ENCODE measurements around the gene CYP2J2.

Gene CYP2J2, protein sequence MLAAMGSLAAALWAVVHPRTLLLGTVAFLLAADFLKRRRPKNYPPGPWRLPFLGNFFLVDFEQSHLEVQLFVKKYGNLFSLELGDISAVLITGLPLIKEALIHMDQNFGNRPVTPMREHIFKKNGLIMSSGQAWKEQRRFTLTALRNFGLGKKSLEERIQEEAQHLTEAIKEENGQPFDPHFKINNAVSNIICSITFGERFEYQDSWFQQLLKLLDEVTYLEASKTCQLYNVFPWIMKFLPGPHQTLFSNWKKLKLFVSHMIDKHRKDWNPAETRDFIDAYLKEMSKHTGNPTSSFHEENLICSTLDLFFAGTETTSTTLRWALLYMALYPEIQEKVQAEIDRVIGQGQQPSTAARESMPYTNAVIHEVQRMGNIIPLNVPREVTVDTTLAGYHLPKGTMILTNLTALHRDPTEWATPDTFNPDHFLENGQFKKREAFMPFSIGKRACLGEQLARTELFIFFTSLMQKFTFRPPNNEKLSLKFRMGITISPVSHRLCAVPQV

GRCh38 chr1:59926381-59927123 is at the start of gene CYP2J2:
Gene CYP2J2 (minus strand): TSS chr1:59926773. CDS start chr1:59926746, 27 bp downstream.
- no peak for TF ChIP-seq GATA2 (IDR thresholded peaks at IDR 0.05; ENCODE audit: low read depth, low read length)
- TF ChIP-seq GATA3 (IDR thresholded peaks at IDR 0.05; ENCODE audit: low read depth, low read length) = no peak

DNA sequence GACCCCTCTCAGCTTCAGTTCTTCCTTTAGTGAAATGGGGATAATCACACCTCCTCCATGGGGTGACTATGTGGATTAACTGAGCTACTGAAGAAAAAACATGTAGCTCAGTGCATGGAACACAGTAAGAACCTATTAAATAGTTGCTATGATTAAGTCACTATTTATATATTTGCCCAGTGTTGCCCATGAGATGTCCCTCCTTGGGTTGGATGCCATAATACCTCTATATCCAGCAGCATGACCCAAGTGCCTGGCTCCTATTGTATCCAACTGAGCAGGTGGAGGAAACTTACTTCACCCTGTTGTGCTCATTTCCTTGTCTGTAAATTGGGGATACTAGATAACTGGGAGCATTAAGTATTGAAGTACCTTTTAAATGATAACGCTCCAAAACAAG is 47.1 kb upstream of the CYP2J2 start:
- TF ChIP-seq GATA3 (IDR thresholded peaks at IDR 0.05; ENCODE audit: low read depth, low read length) (no peak), GATA2 (IDR thresholded peaks at IDR 0.05; ENCODE audit: low read depth, low read length) (no peak)

- TF ChIP-seq GATA2 (IDR thresholded peaks at IDR 0.05; ENCODE audit: low read depth, low read length) = no peak
These were observed 45.8 kb upstream of the CYP2J2 start for GRCh38 chr1:59972216-59972927.

DNA sequence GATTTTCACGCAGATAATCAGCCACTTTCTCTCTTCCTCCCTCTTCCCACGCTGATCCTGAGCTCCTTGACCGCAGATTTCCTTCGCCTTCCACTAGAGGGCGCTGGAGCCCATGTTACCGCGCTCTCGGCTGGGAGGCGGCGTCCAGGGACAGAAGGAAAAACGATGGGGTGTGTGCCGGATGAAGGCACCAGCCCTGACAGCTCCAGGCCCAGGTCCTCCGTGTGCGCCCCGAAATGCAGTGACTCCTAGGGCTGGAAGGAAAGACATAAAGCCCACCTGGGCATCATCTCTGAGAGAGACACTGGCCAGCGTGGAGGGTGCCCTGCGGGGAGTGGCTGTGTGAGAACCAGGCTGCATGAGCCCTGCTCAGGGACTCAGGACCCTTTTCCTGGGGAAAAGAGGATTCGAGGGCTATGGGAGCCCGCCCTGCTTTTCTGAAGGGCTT is 44.9 kb upstream of the CYP2J2 start:
- TF ChIP-seq GATA2 (IDR thresholded peaks at IDR 0.05; ENCODE audit: low read depth, low read length) = no peak
- TF ChIP-seq GATA3 (IDR thresholded peaks at IDR 0.05; ENCODE audit: low read depth, low read length) = no peak

DNA sequence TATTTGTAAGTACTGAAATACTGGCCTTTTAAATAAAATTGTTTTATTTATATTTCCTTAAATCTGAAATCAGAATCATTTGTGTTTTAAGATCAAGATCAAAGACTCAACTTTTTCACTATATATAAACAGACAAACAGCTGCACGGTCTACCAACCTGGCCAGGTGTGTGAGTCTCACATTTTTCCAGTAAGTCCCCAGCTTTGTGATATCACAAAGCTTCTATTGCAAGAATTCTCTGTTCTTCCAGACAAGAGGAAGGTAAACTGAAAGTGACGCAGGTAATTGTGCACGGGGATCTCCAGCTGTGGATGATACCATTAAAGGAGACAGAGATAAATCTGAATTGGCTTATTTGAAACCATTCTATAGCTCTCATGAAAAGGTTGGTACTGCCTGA is 41.2 kb upstream of the CYP2J2 start:
- no peak for TF ChIP-seq GATA3 (IDR thresholded peaks at IDR 0.05; ENCODE audit: low read depth, low read length)
- TF ChIP-seq GATA2 (IDR thresholded peaks at IDR 0.05; ENCODE audit: low read depth, low read length) = no peak

DNA sequence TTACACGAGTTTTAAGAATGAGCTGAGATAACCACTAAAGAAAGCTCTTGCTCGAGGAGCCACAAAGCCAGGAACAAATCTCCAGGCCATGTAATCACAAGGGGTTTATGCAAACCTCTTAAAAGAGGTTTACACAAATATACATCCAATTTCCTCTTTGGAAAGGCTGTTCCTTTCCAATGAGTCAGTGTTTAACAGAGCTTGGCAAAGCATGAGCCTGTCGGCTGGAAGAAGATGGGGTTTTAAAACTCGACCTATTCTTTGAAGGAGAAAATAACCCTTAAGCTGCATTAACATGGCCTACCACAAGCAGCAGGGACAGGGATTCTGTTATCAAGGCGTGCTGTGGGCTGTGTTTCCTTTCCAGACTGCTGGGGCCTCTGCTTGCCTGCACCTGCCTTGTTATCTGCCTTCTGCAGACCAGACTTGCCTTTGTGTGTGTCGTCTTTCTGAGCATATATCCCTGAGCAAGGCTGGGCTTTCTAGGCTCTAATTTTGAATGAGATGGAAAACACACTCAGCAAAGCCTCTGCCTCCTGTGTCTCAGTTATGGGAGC is 40.6 kb upstream of the CYP2J2 start:
- TF ChIP-seq GATA3 (IDR thresholded peaks at IDR 0.05; ENCODE audit: low read depth, low read length) (no peak), GATA2 (IDR thresholded peaks at IDR 0.05; ENCODE audit: low read depth, low read length) (no peak)

DNA sequence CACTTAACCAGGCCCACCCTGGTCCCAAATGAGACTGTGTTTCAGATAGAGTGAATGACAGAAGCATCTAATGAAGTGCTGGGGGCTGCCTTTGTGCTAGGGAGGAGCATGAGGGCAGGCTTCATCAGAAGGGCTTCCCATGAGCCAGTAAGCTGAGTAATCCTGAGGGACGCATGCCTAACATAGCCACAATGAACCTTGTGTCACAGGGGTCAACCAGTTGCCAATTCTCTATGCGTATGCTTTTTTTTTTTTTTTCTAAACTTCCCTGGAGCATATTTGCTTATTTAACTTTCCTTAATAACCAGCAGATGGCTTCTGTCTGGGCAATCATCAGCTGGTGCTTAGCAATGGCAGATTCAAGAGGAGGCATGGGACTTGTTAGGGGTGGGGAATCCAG is 25.5 kb upstream of the CYP2J2 start:
- TF ChIP-seq GATA2 (IDR thresholded peaks at IDR 0.05; ENCODE audit: low read depth, low read length) = no peak
- no peak for TF ChIP-seq GATA3 (IDR thresholded peaks at IDR 0.05; ENCODE audit: low read depth, low read length)

GRCh38 chr1:59949648-59950047 is 23.1 kb upstream of the CYP2J2 start:
- TF ChIP-seq GATA3 (IDR thresholded peaks at IDR 0.05; ENCODE audit: low read depth, low read length) = no peak
- no peak for TF ChIP-seq GATA2 (IDR thresholded peaks at IDR 0.05; ENCODE audit: low read depth, low read length)

- no peak for TF ChIP-seq GATA3 (IDR thresholded peaks at IDR 0.05; ENCODE audit: low read depth, low read length)
- TF ChIP-seq GATA2 (IDR thresholded peaks at IDR 0.05; ENCODE audit: low read depth, low read length) = no peak
These were observed 22.4 kb upstream of the CYP2J2 start for GRCh38 chr1:59948990-59949389.

DNA sequence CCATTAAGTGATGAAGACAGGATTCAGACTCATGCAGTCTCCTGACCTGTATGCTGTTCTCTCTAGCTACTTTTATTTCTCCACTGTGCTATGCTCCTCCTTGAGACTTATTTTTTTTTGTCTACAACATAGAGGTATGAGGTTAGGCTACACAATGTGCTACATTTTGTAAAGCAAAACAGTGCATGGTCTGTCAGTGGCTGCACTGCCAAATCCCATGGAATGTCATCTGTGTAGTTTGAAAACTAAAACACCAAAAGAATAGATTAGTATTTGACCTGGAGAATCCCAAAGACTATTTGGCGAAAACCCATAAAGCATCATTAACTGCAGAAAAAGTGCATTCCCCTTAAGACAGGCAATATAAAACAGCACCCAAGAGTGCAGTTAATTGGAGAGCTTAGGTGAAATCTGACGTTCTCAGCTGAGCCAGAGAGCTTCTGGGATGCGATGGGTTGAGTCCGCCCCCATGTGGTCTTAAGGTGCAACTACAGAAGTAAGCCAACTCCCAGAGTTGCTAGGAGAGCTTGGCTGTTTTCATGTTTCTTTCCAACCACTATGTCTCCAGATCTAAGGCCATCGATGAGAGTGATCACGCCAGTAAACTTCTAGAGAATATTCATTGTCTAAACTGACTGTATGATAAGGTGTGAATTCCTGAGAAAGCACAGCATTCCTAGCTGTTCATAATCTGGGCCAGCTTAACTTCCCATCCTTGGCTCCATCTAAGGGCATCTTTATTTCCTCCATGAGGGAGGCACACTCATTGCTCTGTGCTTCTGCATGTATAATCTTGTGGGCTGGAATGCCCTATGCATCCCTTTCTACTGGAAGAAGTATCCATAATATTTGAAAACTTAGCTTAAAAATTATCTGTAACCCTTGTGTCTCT is 20.7 kb upstream of the CYP2J2 start:
- TF ChIP-seq GATA2 (IDR thresholded peaks at IDR 0.05; ENCODE audit: low read depth, low read length) = no peak
- no peak for TF ChIP-seq GATA3 (IDR thresholded peaks at IDR 0.05; ENCODE audit: low read depth, low read length)

- TF ChIP-seq GATA3 (IDR thresholded peaks at IDR 0.05; ENCODE audit: low read depth, low read length) (peak; percentile 74), GATA2 (IDR thresholded peaks at IDR 0.05; ENCODE audit: low read depth, low read length) (peak; percentile 86)
These were observed 19.2 kb upstream of the CYP2J2 start for GRCh38 chr1:59945790-59946189.

DNA sequence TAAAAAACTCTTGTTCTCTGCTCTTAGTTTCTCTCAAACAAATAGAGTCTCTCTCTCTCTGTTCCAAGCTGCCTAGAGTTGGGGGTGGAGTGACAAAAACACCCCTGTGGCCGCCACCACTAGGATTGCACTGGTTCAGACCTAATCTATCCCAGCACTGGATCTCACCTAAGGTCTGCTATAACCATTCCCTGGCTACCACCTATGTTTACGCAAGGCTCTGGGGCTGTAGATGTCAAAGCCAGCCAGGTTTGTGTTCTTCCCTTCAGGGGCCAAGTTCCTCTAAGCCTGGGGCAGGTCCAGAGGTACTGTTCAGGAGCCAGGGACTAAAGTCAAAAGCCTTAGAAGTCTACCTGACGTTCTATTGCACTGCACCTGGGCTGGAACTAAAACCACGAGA is 12.8 kb upstream of the CYP2J2 start:
- TF ChIP-seq GATA3 (IDR thresholded peaks at IDR 0.05; ENCODE audit: low read depth, low read length) (no peak), GATA2 (IDR thresholded peaks at IDR 0.05; ENCODE audit: low read depth, low read length) (no peak)

- TF ChIP-seq GATA2 (IDR thresholded peaks at IDR 0.05; ENCODE audit: low read depth, low read length) = no peak
- TF ChIP-seq GATA3 (IDR thresholded peaks at IDR 0.05; ENCODE audit: low read depth, low read length) = no peak
These were observed 11.2 kb upstream of the CYP2J2 start for GRCh38 chr1:59937636-59938210.

All from SH-SY5Y (cell line).